AG04449 (cell line): Measurements from ENCODE around the gene XRN1.
"Not testable (repeated sequence)": the region's sequence is repeated elsewhere in the genome, so short reads cannot be mapped to it uniquely, and the experiment has no call there.

Source experiments
- CTCF ChIA-PET: fragments of 350-600 bp; formaldehyde crosslinking; extraction: SDS; loops from one replicate; lab custom pipeline; 2021; ENCODE audit warnings: antibody characterized with exemption; lab: Yijun Ruan, JAX
- POLR2A ChIA-PET: fragments of 400-600, 350-600 bp; formaldehyde crosslinking; extraction: SDS; loops from one replicate; lab custom pipeline; 2020; ENCODE audit warnings: antibody characterized with exemption, inconsistent platforms; lab: Yijun Ruan, JAX
- DNase-seq: peaks from one replicate; pipeline ENCODE4 v3.0.0-alpha.2; 2010; ENCODE audit warnings: low read depth, low spot score
- H3K4me3 ChIP-seq: 2 replicates; pipeline ENCODE4 v1.5.1; 2011; ENCODE audit warnings: low read depth, mild to moderate bottlenecking, control low read depth, low read length
- CTCF ChIP-seq: IDR thresholded peaks from one replicate; pipeline ENCODE4 v1.5.1; 2011; ENCODE audit warnings: mild to moderate bottlenecking, moderate library complexity, low read length, control low read depth, inconsistent platforms; ENCODE audit not compliant: insufficient read depth; ENCODE audit errors: missing control alignments

The XRN1 gene

GRCh38 chr3:142348460-142348859 is 99.4 kb downstream of the XRN1 start:
- TF ChIP-seq CTCF = no peak
- POLR2A ChIA-PET = no interaction called here
- no peak for DNase-seq
- H3K4me3 ChIP-seq = no peak overlapping the region
- CTCF ChIA-PET = no interaction called here

- POLR2A ChIA-PET = no interaction called here
- TF ChIP-seq CTCF = no peak
- CTCF ChIA-PET = no interaction called here
- H3K4me3 ChIP-seq = no peak overlapping the region
- no peak for DNase-seq
Measured at GRCh38 chr3:142337994-142338393, 109.8 kb downstream of the XRN1 start.

GRCh38 chr3:142332390-142332789 is 115.4 kb downstream of the XRN1 start:
- no peak for DNase-seq
- ChIA-PET POLR2A (no interaction called here), CTCF (no interaction called here)
- TF ChIP-seq CTCF = no peak
- H3K4me3 ChIP-seq = no peak overlapping the region

GRCh38 chr3:142324275-142324953 is 123.4 kb downstream of the XRN1 start:
- H3K4me3 ChIP-seq, DNase-seq, CTCF ChIA-PET, POLR2A ChIA-PET: not testable (repeated sequence)

- no peak for DNase-seq
- ChIA-PET POLR2A (no interaction called here), CTCF (interaction anchor here (0.9 to 2.7 kb wide), 2 partner anchors 39 to 195 kb away, joined by 3 to 9 read pairs; no protein-coding TSS in a partner anchor)
- no peak for TF ChIP-seq CTCF
- H3K4me3 ChIP-seq = no peak overlapping the region
Measured at GRCh38 chr3:142319912-142320311, 127.9 kb downstream of the XRN1 start.

- DNase-seq = peak; percentile 26
- no peak overlapping the region for H3K4me3 ChIP-seq
- ChIA-PET CTCF (interaction anchor here (2.7 kb wide), 1 partner anchor 39 kb away, joined by 9 read pairs; no protein-coding TSS in a partner anchor), POLR2A (no interaction called here)
- TF ChIP-seq CTCF = no peak
Measured at GRCh38 chr3:142319094-142319493, 128.7 kb downstream of the XRN1 start.

GRCh38 chr3:142318331-142318730 is 129.5 kb downstream of the XRN1 start:
- no peak overlapping the region for H3K4me3 ChIP-seq
- ChIA-PET POLR2A (no interaction called here), CTCF (interaction anchor here (1.0 to 2.7 kb wide), 2 partner anchors 11 to 38 kb away, joined by 3 to 9 read pairs; no protein-coding TSS in a partner anchor)
- no peak for TF ChIP-seq CTCF
- DNase-seq = peak; percentile 37

GRCh38 chr3:142315978-142316388 is 131.9 kb downstream of the XRN1 start:
- POLR2A ChIA-PET = interaction anchor here (0.6 kb wide), 1 partner anchor 129 kb away, joined by 6 read pairs; no protein-coding TSS in a partner anchor

More at GRCh38 chr3:142315978-142316388, 131.9 kb downstream of the XRN1 start:
- H3K4me3 ChIP-seq, CTCF ChIA-PET, DNase-seq: not testable (repeated sequence)
